ENCODE results near the gene TAOK3.
A peak's percentile ranks its signal among the peaks of the same experiment; 100 is the strongest.

TAOK3 gene

DNA sequence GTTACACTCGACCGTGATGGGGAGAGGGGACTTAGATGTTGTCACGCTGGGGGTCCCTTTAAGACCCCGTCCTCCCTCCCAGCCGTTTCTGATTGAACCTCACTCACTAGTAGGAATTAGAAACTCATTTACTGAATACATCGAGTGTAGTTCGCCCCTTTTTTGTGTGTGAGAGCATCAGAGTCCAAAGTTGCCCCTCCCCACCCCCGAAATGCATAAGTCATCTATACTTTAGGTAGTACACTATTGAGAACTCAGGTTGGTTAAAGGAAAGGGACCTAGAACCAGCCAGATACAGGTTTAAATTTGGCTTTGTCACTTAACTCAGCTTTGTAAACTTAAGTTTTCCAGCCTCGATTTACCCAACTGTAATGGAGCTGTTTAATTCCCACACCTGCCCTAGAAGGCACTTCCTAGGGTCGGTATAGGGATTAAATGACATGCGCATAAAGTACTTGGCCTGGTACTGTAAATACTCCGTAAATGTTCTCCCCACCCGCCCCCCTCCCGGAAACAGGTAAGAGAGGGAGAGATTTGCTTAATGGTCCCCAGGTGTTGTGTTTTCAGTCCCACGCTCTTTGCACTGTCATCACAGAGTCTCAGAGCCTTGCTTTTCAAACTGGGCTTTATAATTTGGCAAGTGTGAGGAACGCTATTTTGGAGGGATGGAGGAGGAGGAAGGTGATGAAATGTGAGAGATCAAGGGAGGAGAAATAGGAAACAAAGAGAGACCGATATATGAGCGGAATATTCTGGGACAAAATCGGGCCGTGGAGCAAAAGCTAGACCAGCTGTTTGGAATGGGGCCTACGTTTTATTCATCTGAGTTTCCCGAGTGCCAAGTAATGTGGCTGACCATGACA lies 4.5 kb upstream of the TAOK3 start:
- FAIRE-seq (no peak), DNase-seq (ENCODE audit: insufficient read length, low spot score) (no peak)
- TF ChIP-seq, protein P1, sequence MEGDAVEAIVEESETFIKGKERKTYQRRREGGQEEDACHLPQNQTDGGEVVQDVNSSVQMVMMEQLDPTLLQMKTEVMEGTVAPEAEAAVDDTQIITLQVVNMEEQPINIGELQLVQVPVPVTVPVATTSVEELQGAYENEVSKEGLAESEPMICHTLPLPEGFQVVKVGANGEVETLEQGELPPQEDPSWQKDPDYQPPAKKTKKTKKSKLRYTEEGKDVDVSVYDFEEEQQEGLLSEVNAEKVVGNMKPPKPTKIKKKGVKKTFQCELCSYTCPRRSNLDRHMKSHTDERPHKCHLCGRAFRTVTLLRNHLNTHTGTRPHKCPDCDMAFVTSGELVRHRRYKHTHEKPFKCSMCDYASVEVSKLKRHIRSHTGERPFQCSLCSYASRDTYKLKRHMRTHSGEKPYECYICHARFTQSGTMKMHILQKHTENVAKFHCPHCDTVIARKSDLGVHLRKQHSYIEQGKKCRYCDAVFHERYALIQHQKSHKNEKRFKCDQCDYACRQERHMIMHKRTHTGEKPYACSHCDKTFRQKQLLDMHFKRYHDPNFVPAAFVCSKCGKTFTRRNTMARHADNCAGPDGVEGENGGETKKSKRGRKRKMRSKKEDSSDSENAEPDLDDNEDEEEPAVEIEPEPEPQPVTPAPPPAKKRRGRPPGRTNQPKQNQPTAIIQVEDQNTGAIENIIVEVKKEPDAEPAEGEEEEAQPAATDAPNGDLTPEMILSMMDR (IDR thresholded peaks at IDR 0.05; ENCODE audit: insufficient read depth, missing control alignments), result no peak

DNA sequence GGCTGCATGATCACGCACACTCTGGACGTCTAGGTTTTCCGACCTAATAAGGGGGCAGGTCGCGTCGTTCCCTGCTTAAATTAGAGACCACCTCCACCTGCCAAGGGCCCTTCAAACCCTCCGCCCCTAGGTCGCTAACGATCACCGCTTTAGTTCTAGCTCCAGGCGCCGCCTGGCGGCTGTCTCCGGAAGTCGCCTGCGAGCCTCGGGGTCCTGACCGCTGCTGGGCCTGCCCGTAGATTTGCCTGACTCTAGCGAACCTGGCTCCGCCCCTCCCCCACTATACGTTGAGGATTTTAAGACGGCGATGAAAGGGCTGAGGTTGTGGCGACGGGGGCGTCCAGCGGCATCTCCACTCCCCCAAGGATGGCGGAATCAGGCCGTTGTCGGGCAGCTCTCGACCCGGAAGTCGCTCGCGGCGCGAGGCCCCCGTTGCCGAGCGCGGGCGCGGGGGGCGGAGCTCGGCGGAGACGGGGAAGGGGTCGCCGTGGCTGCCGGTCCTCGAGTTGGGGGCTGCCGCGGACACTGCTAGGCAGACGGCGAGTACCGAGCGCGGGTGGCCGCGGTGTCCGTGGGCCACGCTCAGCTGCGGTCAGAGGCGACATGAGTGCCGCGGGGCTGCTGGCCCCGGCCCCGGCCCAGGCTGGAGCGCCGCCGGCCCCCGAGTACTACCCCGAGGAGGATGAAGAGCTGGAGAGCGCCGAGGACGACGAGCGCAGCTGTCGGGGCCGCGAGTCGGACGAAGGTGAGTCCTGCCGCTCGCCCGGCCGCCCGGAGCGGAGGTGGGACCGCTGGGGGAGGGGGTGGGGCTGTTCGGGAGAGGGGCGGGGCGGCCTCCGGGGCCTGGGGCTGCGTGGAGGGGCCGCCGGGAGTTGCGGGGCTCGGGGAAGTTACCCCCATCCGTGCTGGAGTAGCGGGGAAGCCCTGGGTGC lies 3.6 kb upstream of the TAOK3 start, which contains the start of gene SUDS3:
TSS of gene SUDS3 (plus strand) at position 467 of the 932 bp plus-strand sequence. CDS start at position 604, 137 bp downstream.
- DNase-seq (ENCODE audit: insufficient read length, low spot score) (peak; percentile 63), FAIRE-seq (no peak)
- TF ChIP-seq, protein P1 (IDR thresholded peaks at IDR 0.05; ENCODE audit: insufficient read depth, missing control alignments), result peak; percentile 92

DNA sequence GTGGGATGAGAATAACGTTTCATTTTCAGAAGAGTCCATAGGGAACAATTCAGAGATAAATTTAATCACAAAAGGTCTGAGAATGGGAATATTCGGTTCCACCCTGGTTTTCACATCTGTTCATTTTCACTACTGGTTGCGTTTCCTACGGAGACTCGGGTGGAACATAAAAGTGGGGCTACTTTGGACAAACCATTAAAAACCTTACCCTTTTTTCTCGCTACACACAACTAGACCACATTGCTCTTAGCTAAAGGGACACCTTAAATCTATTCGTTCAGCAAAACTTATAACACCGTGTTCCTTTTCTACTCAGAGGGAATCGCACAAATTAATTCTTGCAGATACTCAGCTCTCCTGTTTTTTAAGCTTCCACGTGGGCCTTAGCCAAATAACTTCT lies 2.6 kb upstream of the TAOK3 start:
- TF ChIP-seq, protein P1 (IDR thresholded peaks at IDR 0.05; ENCODE audit: insufficient read depth, missing control alignments), result no peak
- DNase-seq (ENCODE audit: insufficient read length, low spot score) (no peak), FAIRE-seq (no peak)

DNA sequence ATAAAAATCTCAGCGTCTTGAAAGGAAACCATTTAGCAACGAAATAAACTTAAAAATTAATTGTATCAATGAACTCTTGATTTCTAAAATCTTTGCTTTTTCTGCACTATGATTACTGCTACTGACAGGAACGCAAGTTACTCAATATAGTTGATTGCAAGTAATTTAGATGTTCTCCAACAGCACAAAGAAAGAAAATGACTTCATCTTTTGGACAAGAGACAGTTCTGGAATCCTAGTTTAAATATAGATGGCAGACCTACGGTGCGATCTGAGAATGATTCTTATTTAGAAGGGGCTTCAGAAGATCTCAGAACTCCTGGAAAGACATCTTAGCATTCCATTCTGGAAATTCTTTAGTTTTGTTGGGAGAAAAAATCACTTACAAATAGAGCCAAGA lies 2.2 kb upstream of the TAOK3 start:
- no peak for DNase-seq (ENCODE audit: insufficient read length, low spot score)
- FAIRE-seq, result no peak
- TF ChIP-seq, protein P1 (IDR thresholded peaks at IDR 0.05; ENCODE audit: insufficient read depth, missing control alignments), result no peak

DNA sequence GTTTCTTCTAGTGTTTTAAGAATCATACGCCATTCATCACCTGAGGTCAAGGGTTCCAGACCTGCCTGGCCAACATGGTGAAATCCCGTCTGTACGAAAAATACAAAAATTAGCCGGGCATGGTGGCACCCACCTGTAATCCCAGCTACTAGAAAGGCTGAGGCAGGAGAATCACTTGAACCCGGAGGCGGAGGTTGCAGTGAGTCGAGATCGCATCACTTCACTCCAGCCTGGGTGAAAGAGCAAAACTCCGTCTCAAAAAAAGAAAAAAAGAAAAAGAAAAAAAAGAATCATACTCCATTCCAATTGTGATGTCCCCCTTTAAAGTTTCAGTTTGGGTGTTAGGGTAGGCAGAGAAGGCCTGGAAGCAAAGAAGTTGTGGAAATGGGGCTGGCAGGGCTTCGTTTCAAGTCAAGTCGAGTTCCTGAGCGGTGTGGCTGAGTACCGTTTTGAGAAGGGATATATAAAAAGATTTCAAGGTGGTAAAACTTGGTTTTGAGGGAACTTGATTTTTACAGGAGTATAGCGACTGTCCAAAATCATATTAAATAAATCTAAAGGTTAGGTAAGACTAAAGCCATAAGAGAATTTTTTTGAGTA lies 1.5 kb upstream of the TAOK3 start:
- no peak for FAIRE-seq
- TF ChIP-seq, protein P1 (IDR thresholded peaks at IDR 0.05; ENCODE audit: insufficient read depth, missing control alignments), result no peak
- no peak for DNase-seq (ENCODE audit: insufficient read length, low spot score)

DNA sequence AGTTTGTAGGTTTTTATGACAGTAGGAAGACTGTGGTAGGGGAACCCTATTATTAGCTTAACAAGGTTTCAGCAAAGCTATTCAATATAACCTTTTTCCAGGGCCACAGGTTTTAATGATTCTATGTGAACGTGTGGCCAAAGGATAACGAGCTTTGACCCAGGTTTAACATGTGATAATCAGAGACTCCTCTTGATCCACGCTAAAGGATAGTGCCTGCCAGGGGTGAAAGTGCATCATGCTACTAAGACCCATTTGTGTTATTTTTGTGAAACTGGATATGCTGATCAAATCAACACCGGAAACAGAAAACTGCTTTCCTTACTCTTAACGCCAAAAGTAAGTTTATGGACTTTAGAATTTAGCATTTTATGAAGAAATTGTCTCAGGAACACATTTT lies 909 bp upstream of the TAOK3 start:
- TF ChIP-seq, protein P1 (IDR thresholded peaks at IDR 0.05; ENCODE audit: insufficient read depth, missing control alignments), result no peak
- DNase-seq (ENCODE audit: insufficient read length, low spot score), result no peak
- no peak for FAIRE-seq

All from D721Med (cell line).